WTC11 (cell line): ENCODE results near the gene UBE2M. TPM values are rescaled to one million over a fixed set of nuclear protein-coding genes. Genes with fewer than 3 reads are reported as not detected.

Experiments
- ATAC-seq: fragments of 200-7000 bp; cut with Tn5 transposase; 2 replicates; pipeline ENCODE4 v1.10.0; 2021; ENCODE audit warnings: mild to moderate bottlenecking, moderate library complexity
- CTCF ChIA-PET: fragments of 300-600 bp; sonication (Branson Sonifier 250); formaldehyde crosslinking; loops from one replicate; lab custom pipeline; 2021; ENCODE audit warnings: antibody characterized with exemption; lab: Charles Lee
- POLR2A ChIA-PET: fragments of 350-600 bp; sonication (Branson Sonifier 250); formaldehyde crosslinking; loops from one replicate; lab custom pipeline; 2021; ENCODE audit warnings: antibody characterized with exemption; lab: Charles Lee
- DNase-seq: peaks from one replicate; pipeline ENCODE4 v3.0.0; 2021; ENCODE audit warnings: low spot score
- H3K27ac Mint-ChIP-seq: 2 replicates; pipeline ENCODE4 v1.8.0; 2021; ENCODE audit warnings: mixed read lengths
- H3K27me3 Mint-ChIP-seq: 2 replicates; pipeline ENCODE4 v1.8.0; 2021; ENCODE audit warnings: low read depth, mild to moderate bottlenecking, moderate library complexity, mixed read lengths
- H3K36me3 Mint-ChIP-seq: 2 replicates; pipeline ENCODE4 v1.8.0; 2021; ENCODE audit warnings: mixed read lengths
- H3K4me1 Mint-ChIP-seq: 2 replicates; pipeline ENCODE4 v1.8.0; 2022; ENCODE audit warnings: mixed read lengths
- H3K4me3 Mint-ChIP-seq: 2 replicates; pipeline ENCODE4 v1.8.0; 2021; ENCODE audit warnings: mild to moderate bottlenecking, moderate library complexity, mixed read lengths
- H3K9me3 Mint-ChIP-seq: 2 replicates; pipeline ENCODE4 v1.8.0; 2021; ENCODE audit warnings: mixed read lengths
- AR ChIP-seq: fragments of 250-450 bp; sonication (Bioruptor Pico); IDR thresholded peaks from 2 replicates; pipeline ENCODE4 v1.9.0; 2021; ENCODE audit warnings: mild to moderate bottlenecking
- ARID4B ChIP-seq: sonication (generic); formaldehyde crosslinking; IDR thresholded peaks from 2 replicates; pipeline ENCODE4 v1.8.0; 2023; ENCODE audit warnings: missing genetic modification reagents, mild to moderate bottlenecking, borderline replicate concordance
- CREB1 ChIP-seq: sonication (generic); formaldehyde crosslinking; IDR thresholded peaks from 2 replicates; pipeline ENCODE4 v1.8.0; 2023; ENCODE audit warnings: mild to moderate bottlenecking, missing genetic modification reagents
- CTCF ChIP-seq: fragments of 200-600 bp; IDR thresholded peaks from 2 replicates; pipeline ENCODE4 v1.8.0; 2022; ENCODE audit warnings: antibody characterized with exemption
- E2F4 ChIP-seq: sonication (generic); formaldehyde crosslinking; IDR thresholded peaks from 2 replicates; pipeline ENCODE4 v1.8.1; 2022; ENCODE audit warnings: low read depth, mild to moderate bottlenecking, moderate library complexity, missing genetic modification reagents, borderline replicate concordance
- FOXJ3 ChIP-seq: sonication (generic); formaldehyde crosslinking; IDR thresholded peaks from 2 replicates; pipeline ENCODE4 v1.9.0; 2021; ENCODE audit warnings: missing genetic modification reagents, mild to moderate bottlenecking, borderline replicate concordance
- FOXK1 ChIP-seq: sonication (generic); formaldehyde crosslinking; IDR thresholded peaks from 2 replicates; pipeline ENCODE4 v1.8.0; 2022; ENCODE audit warnings: mild to moderate bottlenecking, moderate library complexity, missing genetic modification reagents
- FOXP4 ChIP-seq: sonication (generic); formaldehyde crosslinking; IDR thresholded peaks from 2 replicates; pipeline ENCODE4 v1.8.0; 2022; ENCODE audit warnings: mild to moderate bottlenecking, missing genetic modification reagents
- HMGA2 ChIP-seq: fragments of 250-450 bp; sonication (Bioruptor Pico); IDR thresholded peaks from 2 replicates; pipeline ENCODE4 v1.4.0; 2021; ENCODE audit warnings: mild to moderate bottlenecking, moderate library complexity
- IRF1 ChIP-seq: sonication (generic); formaldehyde crosslinking; IDR thresholded peaks from 2 replicates; pipeline ENCODE4 v1.8.0; 2023; ENCODE audit warnings: missing genetic modification reagents
- MXD4 ChIP-seq: fragments of 250-450 bp; sonication (Bioruptor Pico); IDR thresholded peaks from 2 replicates; pipeline ENCODE4 v1.8.0; 2021; ENCODE audit warnings: mild to moderate bottlenecking, moderate library complexity, borderline replicate concordance
- NFATC4 ChIP-seq: fragments of 250-450 bp; sonication (Bioruptor Pico); IDR thresholded peaks from 2 replicates; pipeline ENCODE4 v1.9.0; 2021; ENCODE audit warnings: mild to moderate bottlenecking
- SMAD3 ChIP-seq: sonication (generic); formaldehyde crosslinking; IDR thresholded peaks from 2 replicates; pipeline ENCODE4 v1.8.0; 2022; ENCODE audit warnings: missing genetic modification reagents, mild to moderate bottlenecking, borderline replicate concordance
- TP53 ChIP-seq: sonication (generic); formaldehyde crosslinking; IDR thresholded peaks from 2 replicates; pipeline ENCODE4 v1.8.1; 2023; ENCODE audit warnings: mild to moderate bottlenecking, missing genetic modification reagents
- USF1 ChIP-seq: sonication (generic); formaldehyde crosslinking; IDR thresholded peaks from 2 replicates; pipeline ENCODE4 v1.8.0; 2022; ENCODE audit warnings: mild to moderate bottlenecking, missing genetic modification reagents
- ZNF121 ChIP-seq: sonication (generic); formaldehyde crosslinking; IDR thresholded peaks from 2 replicates; pipeline ENCODE4 v1.8.0; 2023; ENCODE audit warnings: missing genetic modification reagents
- ZNF219 ChIP-seq: sonication (generic); formaldehyde crosslinking; IDR thresholded peaks from 2 replicates; pipeline ENCODE4 v1.8.0; 2023; ENCODE audit warnings: missing genetic modification reagents, mild to moderate bottlenecking, borderline replicate concordance
- total RNA-seq: library from RNA; stranded (reverse); gene quantifications from 3 replicates; pipeline ENCODE4 v1.2.3, GENCODE V29; 2021

UBE2M gene
- total RNA-seq, 1 experiment from 2014 or later = 105 TPM

GRCh38 chr19:58529405-58529804 is 29.0 kb downstream of the UBE2M start:
- no peak for DNase-seq
- no peak overlapping the region for H3K4me3 Mint-ChIP-seq
- no peaks in the 10 kb centered on the region for H3K36me3 Mint-ChIP-seq
- no peak overlapping the region for H3K27ac Mint-ChIP-seq
- TF ChIP-seq NFATC4 (CRISPR knock-in tag) (no peak), ZNF219 (CRISPR knock-in tag) (no peak), MXD4 (CRISPR knock-in tag) (no peak), SMAD3 (no peak), FOXJ3 (CRISPR knock-in tag) (no peak), AR (CRISPR knock-in tag) (no peak), TP53 (CRISPR knock-in tag) (no peak), E2F4 (no peak), FOXP4 (CRISPR knock-in tag) (no peak), CTCF (no peak), ZNF121 (no peak), CREB1 (no peak), IRF1 (no peak), USF1 (CRISPR knock-in tag) (no peak), HMGA2 (CRISPR knock-in tag) (no peak), ARID4B (CRISPR knock-in tag) (no peak), FOXK1 (CRISPR knock-in tag) (no peak)
- peaks cover 62% of the 10 kb centered on the region for H3K27me3 Mint-ChIP-seq
- H3K9me3 Mint-ChIP-seq = no peaks in the 10 kb centered on the region
- CTCF ChIA-PET = interaction anchor here (2.1 to 3.0 kb wide), 2 partner anchors 10 to 15 kb away, joined by 7 to 8 read pairs; partner anchors contain the start of gene ZBTB45
- no peak for ATAC-seq
- peaks cover 7% of the 10 kb centered on the region for H3K4me1 Mint-ChIP-seq
- POLR2A ChIA-PET = interaction anchor here (0.9 kb wide), 1 partner anchor 9 kb away, joined by 4 read pairs; no protein-coding TSS in a partner anchor
